Measurements from ENCODE around the gene NQO1. TPM values are rescaled to one million over a fixed set of nuclear protein-coding genes. Genes with fewer than 3 reads are reported as not detected.
"Not testable (repeated sequence)": the region's sequence is repeated elsewhere in the genome, so short reads cannot be mapped to it uniquely, and the experiment has no call there.

NQO1 gene
- total RNA-seq, 1 donor = 934 TPM

DNA sequence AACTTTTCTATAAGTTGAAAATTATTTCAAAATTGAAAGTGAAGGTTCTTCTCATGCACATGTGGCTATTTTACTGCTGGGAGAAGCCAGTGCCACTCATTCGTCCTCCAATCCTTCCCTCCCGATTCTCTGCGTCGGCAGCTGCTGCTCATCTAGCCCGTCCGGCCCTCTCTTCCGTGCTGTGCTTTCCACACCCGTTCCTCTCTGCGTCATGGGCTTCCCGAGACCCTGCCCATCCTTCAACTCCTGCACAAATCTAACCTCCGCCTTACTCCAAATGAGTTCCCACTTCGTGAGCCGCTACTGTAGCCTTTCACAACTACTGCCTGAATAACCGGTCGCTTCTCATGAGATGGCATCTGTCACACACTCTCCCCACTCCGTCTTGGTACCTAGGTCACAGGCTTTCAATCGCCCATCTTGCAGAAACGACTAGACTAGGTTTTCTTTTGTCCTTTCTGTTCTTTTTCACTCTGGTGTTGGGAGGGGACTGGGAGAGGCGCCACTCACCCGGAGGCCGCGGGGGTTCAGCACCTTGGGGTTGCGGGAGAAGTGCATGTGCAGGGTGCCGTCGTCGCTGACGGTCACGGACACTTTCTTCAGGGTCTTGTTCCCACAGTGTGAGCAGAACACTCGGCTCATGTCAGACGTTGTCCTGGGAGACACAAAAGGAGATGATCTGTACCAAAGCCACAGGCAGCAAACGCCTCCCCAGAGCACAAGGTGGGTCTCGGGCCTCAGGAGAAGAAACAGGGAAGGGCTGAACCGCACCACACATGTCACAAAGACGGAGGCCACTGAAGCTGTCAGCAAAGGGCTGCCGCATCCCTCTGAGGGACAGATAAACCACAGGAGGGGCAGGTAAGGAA lies 18.2 kb upstream of the NQO1 start:
- no peak overlapping the region for H3K4me3 ChIP-seq (ENCODE audit: low read depth, low read length)
- TF ChIP-seq, protein P1, sequence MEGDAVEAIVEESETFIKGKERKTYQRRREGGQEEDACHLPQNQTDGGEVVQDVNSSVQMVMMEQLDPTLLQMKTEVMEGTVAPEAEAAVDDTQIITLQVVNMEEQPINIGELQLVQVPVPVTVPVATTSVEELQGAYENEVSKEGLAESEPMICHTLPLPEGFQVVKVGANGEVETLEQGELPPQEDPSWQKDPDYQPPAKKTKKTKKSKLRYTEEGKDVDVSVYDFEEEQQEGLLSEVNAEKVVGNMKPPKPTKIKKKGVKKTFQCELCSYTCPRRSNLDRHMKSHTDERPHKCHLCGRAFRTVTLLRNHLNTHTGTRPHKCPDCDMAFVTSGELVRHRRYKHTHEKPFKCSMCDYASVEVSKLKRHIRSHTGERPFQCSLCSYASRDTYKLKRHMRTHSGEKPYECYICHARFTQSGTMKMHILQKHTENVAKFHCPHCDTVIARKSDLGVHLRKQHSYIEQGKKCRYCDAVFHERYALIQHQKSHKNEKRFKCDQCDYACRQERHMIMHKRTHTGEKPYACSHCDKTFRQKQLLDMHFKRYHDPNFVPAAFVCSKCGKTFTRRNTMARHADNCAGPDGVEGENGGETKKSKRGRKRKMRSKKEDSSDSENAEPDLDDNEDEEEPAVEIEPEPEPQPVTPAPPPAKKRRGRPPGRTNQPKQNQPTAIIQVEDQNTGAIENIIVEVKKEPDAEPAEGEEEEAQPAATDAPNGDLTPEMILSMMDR (IDR thresholded peaks at IDR 0.05; ENCODE audit: insufficient read depth, low read depth, low read length) = no peak
- DNase-seq (ENCODE audit: low read depth) = no peak

DNA sequence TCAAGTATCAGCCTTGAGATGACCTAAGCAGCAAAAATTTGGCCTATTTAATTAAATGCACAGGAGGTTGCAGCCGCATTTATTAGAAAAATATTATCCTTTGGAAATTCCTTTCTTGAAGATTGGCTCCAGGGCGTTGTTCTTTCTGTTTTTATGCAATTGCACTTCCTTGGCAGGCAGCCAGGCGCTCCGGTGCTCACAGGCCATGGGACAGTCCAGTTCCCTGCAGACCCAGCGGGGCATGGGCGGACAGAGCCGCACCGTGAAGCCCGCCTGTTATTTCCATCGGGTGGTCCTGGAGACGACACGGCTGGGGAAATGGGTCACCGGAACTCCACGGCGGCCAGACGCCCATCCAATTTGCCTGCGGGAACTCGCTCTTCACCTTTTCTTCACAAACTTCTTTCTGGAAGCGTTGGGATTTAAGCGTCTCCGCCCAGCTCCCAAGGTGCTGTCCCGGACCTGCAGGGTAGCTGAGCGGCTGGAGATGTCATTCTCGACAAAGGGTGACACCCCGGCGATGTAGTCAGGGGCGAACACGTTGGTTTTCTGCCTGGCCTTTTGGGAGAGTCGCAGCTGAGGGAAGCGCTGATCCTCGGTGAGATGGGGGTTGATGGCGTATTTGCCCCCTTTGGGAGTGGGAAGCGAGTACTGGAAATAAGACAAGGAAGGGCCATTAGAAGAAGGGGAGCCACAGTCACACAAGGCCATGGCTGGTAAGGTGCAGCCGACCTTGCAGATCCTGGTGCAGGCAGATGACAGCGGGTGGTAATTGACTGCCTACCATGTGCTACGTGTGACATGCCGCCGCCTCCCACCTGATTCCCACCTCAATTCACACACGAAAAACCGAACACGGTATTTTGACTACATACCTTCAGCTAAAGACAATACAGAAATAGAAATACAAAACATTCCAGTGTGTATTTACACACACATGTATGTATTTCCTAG lies 15.9 kb upstream of the NQO1 start:
- H3K4me3 ChIP-seq (ENCODE audit: low read depth, low read length) = no peak overlapping the region
- TF ChIP-seq, protein P1 (IDR thresholded peaks at IDR 0.05; ENCODE audit: insufficient read depth, low read depth, low read length) = no peak
- DNase-seq (ENCODE audit: low read depth) = peak; percentile 65

DNA sequence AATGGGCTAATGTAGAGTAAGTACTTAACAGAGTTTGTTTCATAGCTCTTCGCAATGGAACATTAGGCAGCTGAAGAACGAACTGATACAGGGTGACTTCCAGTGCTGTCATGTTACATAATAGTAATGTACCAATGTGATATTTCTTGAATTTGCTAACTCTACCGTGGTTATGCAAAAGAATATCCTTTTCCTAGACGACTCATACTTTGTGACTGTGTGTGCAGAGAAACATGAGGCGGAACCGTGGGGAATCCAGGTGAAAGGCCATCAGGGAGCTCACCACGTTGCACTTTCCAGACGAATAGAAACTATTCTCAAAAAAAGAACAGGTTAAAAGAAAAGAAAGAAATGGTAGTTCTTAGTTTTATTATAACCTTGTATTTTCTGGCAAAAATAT lies 15.2 kb upstream of the NQO1 start:
- no peak overlapping the region for H3K4me3 ChIP-seq (ENCODE audit: low read depth, low read length)
- TF ChIP-seq, protein P1 (IDR thresholded peaks at IDR 0.05; ENCODE audit: insufficient read depth, low read depth, low read length) = no peak
- DNase-seq (ENCODE audit: low read depth) = peak; percentile 22

DNA sequence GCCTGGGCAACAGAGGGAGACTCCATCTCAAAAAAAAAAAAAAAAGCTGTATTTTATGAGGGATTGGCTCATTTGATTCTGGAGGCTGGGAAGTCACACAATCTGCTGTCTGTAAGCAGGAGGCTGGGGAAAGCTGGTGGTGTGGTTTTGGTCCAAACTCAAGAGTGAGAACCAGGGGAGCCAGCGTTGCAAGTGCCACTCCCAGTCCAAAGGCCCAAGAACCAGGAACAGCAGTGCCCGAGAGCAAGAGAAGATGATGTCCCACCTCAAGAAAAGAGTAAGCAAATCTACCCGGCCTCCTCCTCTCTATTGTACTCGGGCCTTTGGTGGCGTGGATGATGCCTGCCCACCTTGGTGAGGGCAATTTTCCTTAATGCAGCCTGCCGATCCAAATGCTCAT lies 5.7 kb upstream of the NQO1 start:
- no peak overlapping the region for H3K4me3 ChIP-seq (ENCODE audit: low read depth, low read length)
- DNase-seq (ENCODE audit: low read depth) = no peak
- TF ChIP-seq, protein P1 (IDR thresholded peaks at IDR 0.05; ENCODE audit: insufficient read depth, low read depth, low read length) = no peak

DNA sequence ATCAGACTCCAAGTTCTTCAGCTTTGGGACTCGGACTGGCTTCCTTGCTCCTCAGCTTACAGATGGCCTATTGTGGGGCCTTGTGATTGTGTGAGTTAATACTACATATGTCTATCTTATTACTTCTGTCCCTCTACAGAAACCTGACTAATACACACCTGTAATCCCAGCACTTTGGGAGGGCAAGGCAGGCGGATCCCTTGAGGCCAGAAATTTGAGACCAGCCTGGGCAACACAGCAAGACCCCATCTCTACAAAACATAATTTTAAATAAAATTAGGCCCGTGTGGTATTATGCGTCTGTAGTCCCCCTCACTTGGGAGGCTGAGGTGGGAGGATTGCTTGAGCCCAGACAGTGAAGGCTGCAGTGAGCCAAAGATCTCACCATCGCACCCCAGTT lies 4.9 kb upstream of the NQO1 start:
- H3K4me3 ChIP-seq (ENCODE audit: low read depth, low read length); DNase-seq (ENCODE audit: low read depth): not testable (repeated sequence)

DNA sequence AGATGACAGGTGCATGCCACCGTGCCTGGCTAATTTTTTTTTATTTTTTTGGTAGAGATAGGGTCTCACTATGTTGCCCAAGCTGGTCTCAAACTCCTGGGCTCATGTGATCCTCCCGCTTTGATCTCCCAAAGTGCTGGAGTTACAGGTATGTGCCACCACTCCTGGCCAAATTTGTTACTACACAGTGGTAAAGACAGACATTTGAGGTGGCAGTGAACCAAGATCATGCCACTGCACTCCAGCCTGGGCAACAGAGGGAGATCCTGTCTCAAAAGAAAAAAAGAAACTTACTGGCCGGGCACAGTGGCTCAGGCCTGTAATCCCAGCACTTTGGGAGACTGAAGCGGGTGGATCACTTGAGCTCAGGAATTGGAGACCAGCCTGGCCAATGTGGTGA lies 2.7 kb upstream of the NQO1 start:
- H3K4me3 ChIP-seq (ENCODE audit: low read depth, low read length); DNase-seq (ENCODE audit: low read depth): not testable (repeated sequence)

DNA sequence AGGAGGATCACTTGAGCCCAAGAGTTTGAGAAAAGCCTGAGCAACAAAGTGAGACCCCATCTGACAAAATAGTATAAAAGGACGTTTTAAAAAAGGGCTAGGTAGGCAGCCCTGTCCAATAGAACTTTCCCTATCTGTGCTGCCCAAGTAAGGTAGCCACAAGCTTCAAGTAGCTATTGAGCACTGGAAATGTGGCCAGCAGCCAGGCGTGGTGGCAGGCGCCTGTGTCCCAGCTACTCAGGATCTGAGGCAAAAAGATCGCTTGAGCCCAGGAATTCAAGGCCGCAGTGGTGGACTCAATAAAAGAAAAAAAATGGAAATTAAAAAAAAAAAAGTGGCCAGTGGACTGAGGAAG lies 1.5 kb upstream of the NQO1 start:
- H3K4me3 ChIP-seq (ENCODE audit: low read depth, low read length) = no peak overlapping the region
- DNase-seq (ENCODE audit: low read depth) = no peak
- TF ChIP-seq, protein P1 (IDR thresholded peaks at IDR 0.05; ENCODE audit: insufficient read depth, low read depth, low read length) = no peak

Data from fibroblast of villous mesenchyme (primary cell).